ENCODE data around the gene KRT17.

KRT17 gene

GRCh38 chr17:41571561-41572434 is 52.6 kb downstream of the KRT17 start, which contains the start of gene KRT9:
Gene KRT9 (minus strand): TSS chr17:41572059. CDS start chr17:41571992, 67 bp downstream.
- no peak for DNase-seq (ENCODE audit: low read depth)
